GM12872 (cell line): ENCODE data around the gene PLSCR4.

ENCODE experiments used
- TF ChIP-seq, protein P1 (sequence below): IDR thresholded peaks from 3 replicates; pipeline ENCODE4 v1.5.1; 2011; ENCODE audit warnings: low read depth, mild to moderate bottlenecking, low read length, moderate library complexity; ENCODE audit not compliant: insufficient read depth

PLSCR4 gene

DNA sequence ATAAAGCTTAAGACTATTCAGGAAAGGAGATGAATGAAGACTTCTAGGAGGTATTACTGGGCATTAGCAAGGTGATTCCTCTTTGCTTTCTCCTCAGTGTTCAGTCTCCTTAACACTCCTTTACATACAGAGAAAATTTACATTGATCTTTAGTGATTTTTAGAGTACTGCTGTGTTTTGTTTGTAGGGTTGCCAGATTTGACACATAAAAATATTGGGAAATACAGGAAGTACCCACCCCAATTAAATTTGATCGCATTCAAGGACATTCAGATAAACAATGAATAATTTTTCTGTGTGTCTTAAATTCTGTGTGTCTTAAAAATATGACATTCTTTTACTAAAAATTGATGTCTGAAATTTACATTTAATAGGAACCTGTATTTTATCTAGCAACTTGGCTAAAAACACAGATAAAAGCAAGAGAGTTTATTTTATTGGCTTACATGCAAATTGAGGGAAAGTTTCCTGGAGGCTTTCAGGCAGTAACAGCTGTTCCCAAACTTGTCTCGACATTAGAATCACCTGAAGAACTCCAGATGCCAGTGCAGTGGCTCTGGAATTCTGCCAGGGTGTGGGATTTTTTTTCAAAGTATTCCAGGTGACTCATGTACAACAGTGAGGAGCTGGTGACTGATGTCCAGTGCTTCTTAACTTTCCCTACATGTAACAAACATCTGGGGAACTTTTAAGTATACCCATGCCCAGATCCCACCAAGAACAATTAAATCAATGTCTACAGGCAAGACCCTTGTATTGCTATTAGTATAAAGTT is 66.5 kb downstream of the PLSCR4 start:
- TF ChIP-seq, protein P1, sequence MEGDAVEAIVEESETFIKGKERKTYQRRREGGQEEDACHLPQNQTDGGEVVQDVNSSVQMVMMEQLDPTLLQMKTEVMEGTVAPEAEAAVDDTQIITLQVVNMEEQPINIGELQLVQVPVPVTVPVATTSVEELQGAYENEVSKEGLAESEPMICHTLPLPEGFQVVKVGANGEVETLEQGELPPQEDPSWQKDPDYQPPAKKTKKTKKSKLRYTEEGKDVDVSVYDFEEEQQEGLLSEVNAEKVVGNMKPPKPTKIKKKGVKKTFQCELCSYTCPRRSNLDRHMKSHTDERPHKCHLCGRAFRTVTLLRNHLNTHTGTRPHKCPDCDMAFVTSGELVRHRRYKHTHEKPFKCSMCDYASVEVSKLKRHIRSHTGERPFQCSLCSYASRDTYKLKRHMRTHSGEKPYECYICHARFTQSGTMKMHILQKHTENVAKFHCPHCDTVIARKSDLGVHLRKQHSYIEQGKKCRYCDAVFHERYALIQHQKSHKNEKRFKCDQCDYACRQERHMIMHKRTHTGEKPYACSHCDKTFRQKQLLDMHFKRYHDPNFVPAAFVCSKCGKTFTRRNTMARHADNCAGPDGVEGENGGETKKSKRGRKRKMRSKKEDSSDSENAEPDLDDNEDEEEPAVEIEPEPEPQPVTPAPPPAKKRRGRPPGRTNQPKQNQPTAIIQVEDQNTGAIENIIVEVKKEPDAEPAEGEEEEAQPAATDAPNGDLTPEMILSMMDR, result no peak

DNA sequence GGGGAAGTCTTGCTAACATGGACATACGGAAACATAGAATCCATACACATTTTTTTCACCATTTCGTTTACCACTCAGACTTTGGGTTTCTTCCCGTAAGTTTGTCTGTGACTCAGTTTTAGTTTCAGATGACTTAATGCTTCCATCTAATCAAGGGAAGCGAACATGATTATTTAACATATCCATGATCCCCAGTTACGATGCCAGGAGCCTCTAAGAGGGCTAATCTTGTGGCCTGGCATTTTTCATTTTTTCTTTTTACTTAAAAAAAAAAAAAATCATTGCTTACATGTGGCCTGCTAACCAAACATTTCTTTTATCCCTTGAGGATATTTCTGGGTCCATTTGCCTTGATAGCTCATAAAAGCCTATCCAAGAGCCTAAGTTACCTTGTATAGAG is 69.7 kb downstream of the PLSCR4 start:
- TF ChIP-seq, protein P1, result no peak

DNA sequence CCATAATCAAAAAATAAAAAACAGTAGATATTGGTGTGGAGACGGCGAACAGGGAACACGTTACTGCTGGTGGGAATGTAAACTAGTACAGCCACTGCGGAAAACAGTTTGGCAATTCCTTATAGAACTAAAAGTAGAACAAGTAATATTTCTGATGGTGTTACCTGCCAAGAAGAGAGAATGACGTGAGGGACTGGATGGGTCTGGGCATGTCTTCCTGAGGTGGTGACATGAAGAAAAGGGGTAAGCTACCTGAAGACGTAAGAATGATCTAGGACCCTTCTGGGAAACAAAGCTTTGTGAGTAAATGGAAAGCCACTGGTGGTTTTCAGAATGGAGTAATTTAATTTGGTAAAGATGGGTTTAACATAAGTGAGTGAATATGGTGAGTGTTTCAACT is 70.5 kb downstream of the PLSCR4 start:
- TF ChIP-seq, protein P1, result no peak

DNA sequence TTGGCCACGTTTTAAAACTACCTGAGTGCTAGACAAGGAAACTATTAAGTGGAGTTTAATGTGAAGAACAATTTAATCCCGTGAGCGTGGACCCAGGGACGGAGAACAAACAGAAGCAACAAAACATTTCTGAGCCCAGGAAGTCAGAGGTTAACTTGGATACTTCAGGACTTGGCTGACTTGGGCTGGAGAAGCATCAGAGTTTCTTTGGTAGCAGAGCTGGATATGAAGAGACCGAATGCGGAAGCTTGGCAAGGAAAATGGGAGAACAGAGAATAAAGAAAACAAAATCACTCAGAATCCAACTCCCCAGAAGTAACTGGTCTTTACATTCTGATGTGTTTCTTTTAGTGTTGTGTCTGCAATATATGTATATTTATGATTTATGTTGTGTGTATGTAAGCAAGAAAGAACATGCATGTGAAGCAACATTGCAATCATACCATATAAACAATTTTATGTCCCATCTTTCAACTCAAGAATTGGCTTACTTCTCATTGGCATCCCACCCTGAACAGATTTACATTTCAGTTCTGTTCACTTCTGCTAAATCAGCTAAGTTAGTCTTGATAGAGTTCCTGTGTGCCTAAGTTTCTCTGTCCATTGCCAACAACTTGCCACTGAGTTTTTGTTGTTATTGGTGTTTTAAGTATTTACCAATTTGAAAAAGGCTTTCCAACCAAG is 72.8 kb downstream of the PLSCR4 start:
- TF ChIP-seq, protein P1, result no peak

DNA sequence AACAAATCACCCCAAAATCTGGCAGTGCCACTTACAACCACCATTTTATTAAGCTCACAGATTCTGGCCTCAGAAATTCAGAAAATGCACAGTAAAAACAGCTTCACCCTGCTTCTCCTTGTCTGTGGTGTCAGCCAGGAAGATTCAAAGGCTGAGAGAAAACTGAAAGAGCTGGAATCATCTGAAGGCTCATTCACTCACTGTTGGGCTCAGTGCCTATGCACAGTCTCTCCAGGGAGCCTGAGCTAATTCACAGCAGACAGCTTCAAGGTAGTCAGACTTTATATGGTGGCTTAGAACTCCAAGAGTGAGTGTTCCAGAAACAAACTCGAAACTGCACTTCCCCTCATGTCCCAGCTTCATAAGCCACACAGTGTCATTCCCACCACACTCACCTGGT is 73.4 kb downstream of the PLSCR4 start:
- TF ChIP-seq, protein P1, result no peak

DNA sequence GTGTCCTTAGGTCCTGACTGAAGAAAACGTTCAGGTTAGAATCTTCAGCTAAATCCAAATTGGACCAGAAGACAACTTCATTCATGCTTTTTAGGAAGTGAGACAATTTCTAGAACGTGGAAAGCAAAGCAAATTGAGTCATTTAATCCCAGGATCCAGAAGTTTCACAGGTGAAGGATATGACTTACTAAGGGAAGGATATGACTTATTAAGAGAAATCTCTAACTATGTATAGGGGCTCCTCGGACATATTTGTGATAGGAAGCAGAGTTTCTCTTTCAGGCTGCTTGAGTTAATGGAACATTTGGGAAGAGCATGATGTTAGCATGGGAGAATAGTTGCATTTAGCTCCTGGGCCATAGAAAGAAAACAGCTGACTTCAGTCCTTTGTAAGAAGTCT is 73.8 kb downstream of the PLSCR4 start:
- TF ChIP-seq, protein P1, result no peak

DNA sequence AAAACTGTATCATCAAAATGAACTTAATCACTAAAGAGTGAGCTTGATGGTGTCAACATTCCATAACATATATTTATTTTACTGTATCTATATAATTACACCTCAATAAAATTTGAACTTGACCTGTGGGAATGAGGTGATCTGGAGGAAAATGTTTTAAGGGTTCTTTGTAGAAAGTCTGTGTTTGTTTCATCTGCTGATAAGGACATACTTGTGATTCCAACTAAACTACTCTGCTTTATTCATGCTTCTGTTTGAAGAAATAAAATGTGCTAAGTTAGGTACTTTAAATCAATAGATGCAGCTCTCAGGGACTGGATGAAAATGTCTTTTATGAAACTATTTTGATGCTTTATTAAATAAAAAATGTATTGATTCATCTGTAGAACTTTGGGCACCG is 78.3 kb downstream of the PLSCR4 start:
- TF ChIP-seq, protein P1, result no peak
